K562 (cell line): ENCODE measurements around the gene GNAI1. TPM values are rescaled to one million over a fixed set of nuclear protein-coding genes. Genes with fewer than 3 reads are reported as not detected.

ENCODE experiments used
- ATAC-seq: fragments of 200-7000 bp; cut with Tn5 transposase; 3 replicates; pipeline ENCODE4 v1.9.1; 2020; ENCODE audit warnings: moderate library complexity
- BruUV-seq: library from RNA; stranded (reverse); fragments of 400-500 nt; replicated peaks from 2 replicates; lab custom pipeline; 2021; lab: Mats Ljungman, UMichigan
- CTCF ChIA-PET: fragments of 300-600 bp; formaldehyde crosslinking; extraction: SDS; loops from one replicate; lab custom pipeline; 2021; ENCODE audit warnings: low intra/inter-chr PET ratio; lab: Yijun Ruan, JAX
- POLR2A ChIA-PET: fragments of 300-600, 350-650 bp; sonication (Branson Sonifier 250); formaldehyde crosslinking; extraction: SDS; loops from one replicate; lab custom pipeline; 2021; ENCODE audit warnings: antibody characterized with exemption, inconsistent platforms; lab: Yijun Ruan, JAX
- DNase-seq, 4 experiments: peaks; one replicate each; pipeline versions ENCODE4 v3.0.0 to v3.0.0-alpha.2; 2011 to 2018; ENCODE audit warnings: low spot score in 3 of 4, mixed read lengths in 3 of 4; ENCODE audit errors: extremely low read depth in 1 of 4
- FAIRE-seq: peaks from 2 replicates; lab custom pipeline; 2011; peaks lifted over from hg19 to GRCh38; lab: Jason Lieb, UNC
- H2AFZ ChIP-seq: 2 replicates; pipeline ENCODE4 v1.6.0; 2011; ENCODE audit warnings: low read depth, low read length, control low read depth, inconsistent platforms
- H3K27ac ChIP-seq: fragments of 200-600 bp; 3 replicates; pipeline ENCODE4 v1.8.0; 2011; ENCODE audit warnings: low read depth, mild to moderate bottlenecking, control low read depth, inconsistent platforms, low read length, moderate library complexity, mixed read lengths; ENCODE audit errors: extremely low read depth
- H3K27me3 ChIP-seq, 2 experiments: fragments of 300-600 bp in 1 of 2; 2 replicates in 1 of 2; 3 replicates in 1 of 2; pipeline versions ENCODE4 v1.6.0 to v1.8.0; 2011; ENCODE audit warnings: inconsistent platforms in 2 of 2, low read length in 2 of 2, mild to moderate bottlenecking in 1 of 2, mixed read lengths in 1 of 2, moderate library complexity in 1 of 2; ENCODE audit not compliant: control insufficient read depth in 2 of 2, insufficient read depth in 2 of 2
- H3K36me3 ChIP-seq: fragments of 300-600 bp; 3 replicates; pipeline ENCODE4 v1.8.0; 2011; ENCODE audit warnings: mild to moderate bottlenecking, low read length, inconsistent platforms; ENCODE audit not compliant: control insufficient read depth, insufficient read depth
- H3K4me1 ChIP-seq, 2 experiments: fragments of 200-600 bp in 1 of 2; replicated peaks in 1 of 2; 2 replicates in 1 of 2; 3 replicates in 1 of 2; pipeline versions ENCODE4 v1.5.1 to v1.8.0; 2011; ENCODE audit warnings: inconsistent platforms in 2 of 2, low read length in 2 of 2, mild to moderate bottlenecking in 1 of 2, mixed read lengths in 1 of 2, moderate library complexity in 1 of 2; ENCODE audit not compliant: control insufficient read depth in 2 of 2, insufficient read depth in 2 of 2
- H3K4me2 ChIP-seq: 2 replicates; pipeline ENCODE4 v1.6.1; 2011; ENCODE audit warnings: low read length, control low read depth, inconsistent platforms, mixed read lengths; ENCODE audit not compliant: insufficient read depth
- H3K4me3 ChIP-seq: fragments of 200-600 bp; sonication (generic), shearing (Covaris generic); 2 replicates; pipeline ENCODE4 v1.5.1; 2016; ENCODE audit warnings: control low read depth, inconsistent platforms
- H3K79me2 ChIP-seq: fragments of 200-600 bp; 3 replicates; pipeline ENCODE4 v1.8.0; 2011; ENCODE audit warnings: low read length, inconsistent platforms; ENCODE audit not compliant: control insufficient read depth, insufficient read depth
- H3K9ac ChIP-seq, 2 experiments: 2 replicates each; pipeline versions ENCODE4 v1.6.0 to v1.6.1; 2011; ENCODE audit warnings: low read depth in 2 of 2, low read length in 2 of 2, control low read depth in 1 of 2, inconsistent platforms in 1 of 2, mild to moderate bottlenecking in 1 of 2, mixed read lengths in 1 of 2; ENCODE audit not compliant: insufficient read depth in 1 of 2
- H3K9me1 ChIP-seq: one replicate; pipeline ENCODE4 v1.6.0; 2011; ENCODE audit warnings: inconsistent platforms, mild to moderate bottlenecking, low read length, moderate library complexity; ENCODE audit not compliant: control insufficient read depth, insufficient read depth
- H3K9me3 ChIP-seq: replicated peaks from 2 replicates; pipeline ENCODE4 v1.5.1; 2011; ENCODE audit warnings: low read depth, low read length, inconsistent platforms; ENCODE audit not compliant: control insufficient read depth, insufficient read depth
- H4K20me1 ChIP-seq: replicated peaks from 2 replicates; pipeline ENCODE4 v1.6.1; 2011; ENCODE audit warnings: low read length, inconsistent platforms, mixed read lengths; ENCODE audit not compliant: control insufficient read depth, insufficient read depth
- COPS2 ChIP-seq: fragments of 450-650 bp; conservative IDR thresholded peaks from 2 replicates; pipeline ENCODE4 v1.6.1; 2016; ENCODE audit warnings: mild to moderate bottlenecking, moderate library complexity
- ELF2 ChIP-seq: fragments of 250-450 bp; sonication (Bioruptor Pico); IDR thresholded peaks from 2 replicates; pipeline ENCODE4 v1.5.0; 2021; ENCODE audit warnings: mild to moderate bottlenecking
- FUS ChIP-seq: fragments of 200-400 bp; formaldehyde crosslinking; optimal IDR thresholded peaks from 2 replicates; pipeline ENCODE3; 2017; ENCODE audit warnings: low read depth, low read length
- HEY1 ChIP-seq: fragments of 250-450 bp; sonication (Bioruptor Pico); IDR thresholded peaks from 2 replicates; pipeline ENCODE4 v1.5.0; 2020; ENCODE audit warnings: mild to moderate bottlenecking, moderate library complexity, borderline replicate concordance
- ILF3 ChIP-seq: fragments of 450-650 bp; IDR thresholded peaks from 2 replicates; pipeline ENCODE4 v1.6.1; 2018; ENCODE audit warnings: antibody characterized with exemption, mild to moderate bottlenecking, moderate library complexity, borderline replicate concordance
- NFE2 ChIP-seq: IDR thresholded peaks from 2 replicates; pipeline ENCODE4 v1.6.1; 2014; ENCODE audit warnings: antibody characterized with exemption, low read depth
- PCBP2 ChIP-seq: fragments of 200-400 bp; formaldehyde crosslinking; IDR thresholded peaks from 2 replicates; pipeline ENCODE4 v1.6.1; 2018; ENCODE audit warnings: low read length, low read depth, mild to moderate bottlenecking, moderate library complexity; ENCODE audit not compliant: poor library complexity, severe bottlenecking
- RB1 ChIP-seq: fragments of 450-650 bp; IDR thresholded peaks from 2 replicates; pipeline ENCODE4 v1.6.1; 2017; ENCODE audit warnings: low read depth, mild to moderate bottlenecking
- U2AF1 ChIP-seq: fragments of 200-400 bp; formaldehyde crosslinking; optimal IDR thresholded peaks from 2 replicates; pipeline ENCODE3; 2017; ENCODE audit warnings: mild to moderate bottlenecking, low read depth, low read length, moderate library complexity
- ZNF133 ChIP-seq: fragments of 250-450 bp; sonication (Bioruptor Pico); IDR thresholded peaks from 2 replicates; pipeline ENCODE4 v1.4.0; 2020; ENCODE audit warnings: mild to moderate bottlenecking
- ZNF551 ChIP-seq: fragments of 250-450 bp; sonication (Bioruptor Pico); IDR thresholded peaks from 2 replicates; pipeline ENCODE4 v1.5.0; 2021; ENCODE audit warnings: mild to moderate bottlenecking, moderate library complexity
- ZNF699 ChIP-seq: fragments of 250-450 bp; sonication (Bioruptor Pico); IDR thresholded peaks from 2 replicates; pipeline ENCODE4 v1.8.0; 2021; ENCODE audit warnings: mild to moderate bottlenecking, moderate library complexity; ENCODE audit not compliant: insufficient replicate concordance
- WGBS: fragments of 100-300 bp; shearing (Covaris generic); methylation state at CpG from one replicate; pipeline ENCODE4 v1.1.6; 2016; ENCODE audit warnings: low coverage, mixed read lengths; ENCODE audit not compliant: insufficient coverage; ENCODE audit errors: missing lambda C conversion rate; 5-methylcytosine and 5-hydroxymethylcytosine counted together
- in situ Hi-C: fragments of 300-500 bp; cut with MboI; formaldehyde crosslinking; loops from 4 replicates; pipeline ENCODE4 v1.15.0; 2018; ENCODE audit warnings: inconsistent platforms, mixed read lengths
- intact Hi-C: fragments of 100-400 bp; cut with micrococcal nuclease; formaldehyde crosslinking; loops from 2 replicates; pipeline ENCODE4 v1.14.2; 2022
- polyA plus RNA-seq, 8 experiments: library from polyadenylated mRNA; depleted of rRNA in 4 of 8; stranded (reverse) in 5 of 8; unstranded in 3 of 8; fragments of >200 nt; fragmentation: Nextera tagmentation in 2 of 8; fragmentation: Illumina TruSeq in 1 of 8; extraction: Ambion mirVana in 2 of 8; extraction: Trizol in 1 of 8; gene quantifications; 2 replicates each; pipeline versions ENCODE4 v1.2.1 to v1.2.3, GENCODE V29; 2011 to 2014; ENCODE audit warnings: inconsistent platforms in 1 of 8, missing spikeins in 1 of 8
- total RNA-seq, 7 experiments: library from RNA; depleted of rRNA in 6 of 7; stranded (reverse); fragments of >200 nt in 6 of 7; fragmentation: Illumina TruSeq in 2 of 7; extraction: Trizol in 2 of 7; gene quantifications; 2 replicates each; pipeline versions ENCODE4 v1.2.1 to v1.2.3, GENCODE V29; 2011 to 2021; ENCODE audit warnings: low replicate concordance in 1 of 7
- TF ChIP-seq, protein P1 (sequence below): fragments of 450-650 bp; formaldehyde crosslinking; IDR thresholded peaks from 2 replicates; pipeline ENCODE4 v1.4.0; 2020; ENCODE audit warnings: mild to moderate bottlenecking, mixed read lengths

Gene GNAI1
- total and polyA plus RNA-seq, 9 of the 15 experiments (the other 6 are each of a cell fraction or from before 2014, with no cell fraction given), result 0.03 to 0.13 (median 0.08) TPM; not detected in 6

DNA sequence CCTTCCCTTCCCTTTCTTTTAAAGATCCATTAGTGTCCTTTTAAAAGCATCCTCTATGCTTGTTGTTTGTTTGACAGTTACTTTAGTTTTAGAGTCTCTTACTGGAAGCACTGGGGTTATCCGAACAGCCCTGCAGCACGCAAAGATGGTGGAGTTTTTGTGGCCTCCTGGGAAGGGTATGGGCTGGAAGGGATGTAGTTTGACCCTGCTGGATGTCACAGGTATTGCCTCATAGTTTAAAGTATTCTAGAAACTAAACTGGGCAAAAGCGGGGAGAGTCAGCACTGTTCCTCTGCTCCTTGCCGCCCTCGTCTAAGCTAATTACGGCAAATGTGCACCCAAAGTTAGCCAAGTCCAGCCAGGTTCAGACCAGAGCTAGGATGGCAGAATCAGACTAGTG is 35.8 kb upstream of the GNAI1 start:
- ChIA-PET CTCF (no interaction called here), POLR2A (no interaction called here)
- Histone ChIP-seq H3K4me2 (no peak overlapping the region), H3K79me2 (no peaks in the 10 kb centered on the region), H3K4me1 (no peaks in the 10 kb centered on the region), H3K27me3 (no peaks in the 10 kb centered on the region), H3K4me3 (no peak overlapping the region), H3K36me3 (no peaks in the 10 kb centered on the region), H4K20me1 (no peaks in the 10 kb centered on the region), H2AFZ (no peak overlapping the region), H3K27ac (no peak overlapping the region), H3K9ac (no peak overlapping the region), H3K9me1 (no peaks in the 10 kb centered on the region), H3K9me3 (no peaks in the 10 kb centered on the region)
- FAIRE-seq (no peak), DNase-seq (no peak), ATAC-seq (no peak)
- no TSS peak for BruUV-seq
- whole genome bisulfite sequencing, result 1% methylated on average over 6 of the region's 6 CpGs
- in situ Hi-C loops, result no loop called here
- TF ChIP-seq ILF3, result no peak
- TF ChIP-seq COPS2, result no peak
- no peak for TF ChIP-seq NFE2
- no peak for TF ChIP-seq ELF2
- TF ChIP-seq, protein P1, sequence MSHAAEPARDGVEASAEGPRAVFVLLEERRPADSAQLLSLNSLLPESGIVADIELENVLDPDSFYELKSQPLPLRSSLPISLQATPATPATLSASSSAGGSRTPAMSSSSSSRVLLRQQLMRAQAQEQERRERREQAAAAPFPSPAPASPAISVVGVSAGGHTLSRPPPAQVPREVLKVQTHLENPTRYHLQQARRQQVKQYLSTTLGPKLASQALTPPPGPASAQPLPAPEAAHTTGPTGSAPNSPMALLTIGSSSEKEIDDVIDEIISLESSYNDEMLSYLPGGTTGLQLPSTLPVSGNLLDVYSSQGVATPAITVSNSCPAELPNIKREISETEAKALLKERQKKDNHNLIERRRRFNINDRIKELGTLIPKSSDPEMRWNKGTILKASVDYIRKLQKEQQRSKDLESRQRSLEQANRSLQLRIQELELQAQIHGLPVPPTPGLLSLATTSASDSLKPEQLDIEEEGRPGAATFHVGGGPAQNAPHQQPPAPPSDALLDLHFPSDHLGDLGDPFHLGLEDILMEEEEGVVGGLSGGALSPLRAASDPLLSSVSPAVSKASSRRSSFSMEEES, result no peak
- no peak for TF ChIP-seq ZNF551 (CRISPR knock-in tag)
- no peak for TF ChIP-seq HEY1 (CRISPR knock-in tag)
- no peak for TF ChIP-seq RB1
- no peak for TF ChIP-seq ZNF133
- TF ChIP-seq ZNF699 (CRISPR knock-in tag), result no peak
- no peak for TF ChIP-seq FUS
- TF ChIP-seq PCBP2, result no peak
- no peak for TF ChIP-seq U2AF1
- intact Hi-C loops, result no loop called here
